OCI-LY7 (cell line): Measurements from ENCODE around the gene COL4A2.

Experiments used
- EZH2phosphoT487 ChIP-seq: fragments of 200-600 bp; sonication (generic); IDR thresholded peaks from 2 replicates; pipeline ENCODE4 v1.6.1; 2018; ENCODE audit warnings: low read depth, borderline replicate concordance, mild to moderate bottlenecking, mixed run types, antibody characterized with exemption, low read length, moderate library complexity, mixed read lengths
- TF ChIP-seq, protein P1 (sequence below): fragments of 200-600 bp; sonication (generic); conservative IDR thresholded peaks from 2 replicates; pipeline ENCODE4 v1.5.1; 2014; ENCODE audit warnings: mild to moderate bottlenecking, antibody characterized with exemption, low read length, moderate library complexity, mixed read lengths

- TF ChIP-seq, protein P1, sequence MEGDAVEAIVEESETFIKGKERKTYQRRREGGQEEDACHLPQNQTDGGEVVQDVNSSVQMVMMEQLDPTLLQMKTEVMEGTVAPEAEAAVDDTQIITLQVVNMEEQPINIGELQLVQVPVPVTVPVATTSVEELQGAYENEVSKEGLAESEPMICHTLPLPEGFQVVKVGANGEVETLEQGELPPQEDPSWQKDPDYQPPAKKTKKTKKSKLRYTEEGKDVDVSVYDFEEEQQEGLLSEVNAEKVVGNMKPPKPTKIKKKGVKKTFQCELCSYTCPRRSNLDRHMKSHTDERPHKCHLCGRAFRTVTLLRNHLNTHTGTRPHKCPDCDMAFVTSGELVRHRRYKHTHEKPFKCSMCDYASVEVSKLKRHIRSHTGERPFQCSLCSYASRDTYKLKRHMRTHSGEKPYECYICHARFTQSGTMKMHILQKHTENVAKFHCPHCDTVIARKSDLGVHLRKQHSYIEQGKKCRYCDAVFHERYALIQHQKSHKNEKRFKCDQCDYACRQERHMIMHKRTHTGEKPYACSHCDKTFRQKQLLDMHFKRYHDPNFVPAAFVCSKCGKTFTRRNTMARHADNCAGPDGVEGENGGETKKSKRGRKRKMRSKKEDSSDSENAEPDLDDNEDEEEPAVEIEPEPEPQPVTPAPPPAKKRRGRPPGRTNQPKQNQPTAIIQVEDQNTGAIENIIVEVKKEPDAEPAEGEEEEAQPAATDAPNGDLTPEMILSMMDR: no peak
- no peak for TF ChIP-seq EZH2phosphoT487
Measured at GRCh38 chr13:110454956-110455355, 147.9 kb downstream of the COL4A2 start.
